Common myeloid progenitor, CD34-positive (primary cell): Measurements from ENCODE around the gene FBXW11.
A peak's percentile ranks its signal among the peaks of the same experiment; 100 is the strongest.
"Not testable (repeated sequence)": the region's sequence is repeated elsewhere in the genome, so short reads cannot be mapped to it uniquely, and the experiment has no call there.

Source experiments
- CTCF ChIA-PET: fragments of 350-600 bp; sonication (Branson Sonifier 250); formaldehyde crosslinking; loops from one replicate; lab custom pipeline; 2021; ENCODE audit warnings: antibody characterized with exemption; lab: Charles Lee
- POLR2A ChIA-PET: fragments of 350-600 bp; sonication (Branson Sonifier 250); formaldehyde crosslinking; loops from one replicate; lab custom pipeline; 2021; ENCODE audit warnings: antibody characterized with exemption; lab: Charles Lee
- DNase-seq, 3 donors: peaks; one replicate each; pipeline versions ENCODE4 v3.0.0 to v3.0.0-alpha.2; 2013
- H3K27ac ChIP-seq, 2 experiments: 1 replicate in 1 of 2; 2 replicates in 1 of 2; pipeline ENCODE4 v1.7.0; 2013; ENCODE audit warnings: inconsistent platforms in 2 of 2, low read length in 2 of 2, mild to moderate bottlenecking in 2 of 2, low read depth in 1 of 2, moderate library complexity in 1 of 2; ENCODE audit not compliant: severe bottlenecking in 2 of 2, insufficient read depth in 1 of 2, poor library complexity in 1 of 2
- H3K27me3 ChIP-seq, 5 experiments: replicated peaks in 2 of 5; 1 replicate in 3 of 5; 2 replicates in 2 of 5; pipeline versions ENCODE4 v1.6.1 to v1.7.0; 2013; ENCODE audit warnings: low read length in 4 of 5, mild to moderate bottlenecking in 2 of 5, moderate library complexity in 2 of 5, inconsistent platforms in 1 of 5; ENCODE audit not compliant: insufficient read depth in 5 of 5, control insufficient read depth in 4 of 5
- H3K36me3 ChIP-seq, 4 experiments: 1 replicate in 2 of 4; 2 replicates in 2 of 4; pipeline versions ENCODE4 v1.6.1 to v1.7.0; 2013; ENCODE audit warnings: low read length in 3 of 4, control low read depth in 1 of 4, mild to moderate bottlenecking in 1 of 4; ENCODE audit not compliant: control insufficient read depth in 4 of 4, insufficient read depth in 4 of 4
- H3K4me1 ChIP-seq, 4 experiments: 1 replicate in 3 of 4; 2 replicates in 1 of 4; pipeline versions ENCODE4 v1.6.1 to v1.7.1; 2013; ENCODE audit warnings: low read length in 3 of 4, mild to moderate bottlenecking in 3 of 4, control low read depth in 1 of 4, inconsistent platforms in 1 of 4, moderate library complexity in 1 of 4; ENCODE audit not compliant: control insufficient read depth in 4 of 4, insufficient read depth in 4 of 4; ENCODE audit errors: control extremely low read depth in 1 of 4
- H3K4me3 ChIP-seq, 7 experiments: 1 replicate in 4 of 7; 2 replicates in 3 of 7; pipeline versions ENCODE4 v1.5.1 to v1.7.0; 2013; ENCODE audit warnings: mild to moderate bottlenecking in 7 of 7, low read length in 6 of 7, moderate library complexity in 6 of 7, inconsistent platforms in 2 of 7, low read depth in 2 of 7, control low read depth in 1 of 7; ENCODE audit not compliant: insufficient read depth in 4 of 7, control insufficient read depth in 1 of 7; ENCODE audit errors: extremely low read depth in 1 of 7
- H3K9me3 ChIP-seq, 5 experiments: 1 replicate in 4 of 5; 2 replicates in 1 of 5; pipeline versions ENCODE4 v1.6.1 to v1.7.1; 2013; ENCODE audit warnings: low read length in 4 of 5, mild to moderate bottlenecking in 2 of 5, inconsistent platforms in 1 of 5, low read depth in 1 of 5, moderate library complexity in 1 of 5; ENCODE audit not compliant: control insufficient read depth in 4 of 5, insufficient read depth in 2 of 5; ENCODE audit errors: control extremely low read depth in 1 of 5
- WGBS: methylation state at CpG from one replicate; pipeline ENCODE4 v1.1.5; 2013; ENCODE audit not compliant: insufficient coverage; 5-methylcytosine and 5-hydroxymethylcytosine counted together

FBXW11 gene

DNA sequence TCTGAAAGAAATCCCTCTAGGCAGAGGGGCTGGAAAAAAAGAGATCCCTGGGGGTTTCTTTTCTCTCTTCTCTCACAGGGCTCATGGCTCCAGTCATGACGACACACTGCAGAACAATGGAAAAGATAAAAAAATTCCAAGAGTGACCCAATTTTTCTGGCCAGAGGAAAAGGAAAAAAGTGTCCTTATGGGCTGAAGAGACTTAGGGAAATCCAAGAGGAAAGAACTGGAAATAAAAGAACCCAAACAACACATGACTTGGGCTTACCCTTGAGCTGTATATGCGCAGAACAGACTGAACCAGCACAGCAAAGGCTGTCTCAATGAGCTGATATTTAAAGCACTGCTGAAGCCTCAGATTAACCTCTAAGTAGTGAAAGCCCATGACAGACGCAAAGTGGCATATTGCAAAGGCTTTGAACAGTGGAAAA is 118.4 kb downstream of the FBXW11 start:
- ChIA-PET CTCF (interaction anchor here (0.6 to 1.9 kb wide), 5 partner anchors 15 to 39 kb away, joined by 3 to 4 read pairs (median 3); no protein-coding TSS in a partner anchor), POLR2A (interaction anchor here (0.7 kb wide), 1 partner anchor 139 kb away, joined by 3 read pairs; no protein-coding TSS in a partner anchor)
- no peak for DNase-seq
- Histone ChIP-seq H3K27me3 (no peaks in the 10 kb centered on the region), H3K27ac (no peak overlapping the region), H3K36me3 (peaks cover 10 to 27% (median 17%) of the 10 kb centered on the region in 4 experiments), H3K9me3 (no peaks in the 10 kb centered on the region), H3K4me3 (no peak overlapping the region), H3K4me1 (no peaks in the 10 kb centered on the region)
- WGBS = 100% methylated on average over 1 of the region's 3 CpGs

- CTCF ChIA-PET, H3K4me3 ChIP-seq, H3K27ac ChIP-seq, DNase-seq, H3K27me3 ChIP-seq, POLR2A ChIA-PET, H3K4me1 ChIP-seq, H3K9me3 ChIP-seq: not testable (repeated sequence)
- peaks cover 7 to 23% (median 16%) of the 10 kb centered on the region in 4 experiments for H3K36me3 ChIP-seq
- WGBS = no CpG with 5 or more reads among the region's 2 CpGs
These were observed 120.4 kb downstream of the FBXW11 start for GRCh38 chr5:171886037-171886436.

GRCh38 chr5:171882118-171882517 is 124.3 kb downstream of the FBXW11 start:
- CTCF ChIA-PET = interaction anchor here (1.0 to 1.3 kb wide), 5 partner anchors 9 to 29 kb away, joined by 3 to 5 read pairs (median 3); no protein-coding TSS in a partner anchor
- no peak for DNase-seq
- H3K4me3 ChIP-seq = no peak overlapping the region
- H3K27me3 ChIP-seq = no peaks in the 10 kb centered on the region
- POLR2A ChIA-PET = no interaction called here
- WGBS = 93% methylated on average over 2 of the region's 4 CpGs
- no peak overlapping the region for H3K27ac ChIP-seq
- no peaks in the 10 kb centered on the region for H3K4me1 ChIP-seq
- H3K36me3 ChIP-seq = peaks cover 10 to 30% (median 14%) of the 10 kb centered on the region in 4 experiments
- H3K9me3 ChIP-seq = no peaks in the 10 kb centered on the region

GRCh38 chr5:171874234-171874633 is 132.2 kb downstream of the FBXW11 start:
- H3K36me3 ChIP-seq = peaks cover 15 to 57% (median 35%) of the 10 kb centered on the region in 4 experiments
- peaks cover 4 to 24% (median 9%) of the 10 kb centered on the region in 4 experiments for H3K4me1 ChIP-seq
- no peak for DNase-seq
- ChIA-PET CTCF (interaction anchor here (0.7 to 1.9 kb wide), 4 partner anchors 25 to 129 kb away, joined by 3 to 4 read pairs (median 4); no protein-coding TSS in a partner anchor), POLR2A (no interaction called here)
- no peak overlapping the region for H3K27ac ChIP-seq
- no peak overlapping the region for H3K4me3 ChIP-seq
- WGBS = 100% methylated on average over 1 of the region's 2 CpGs
- no peaks in the 10 kb centered on the region for H3K9me3 ChIP-seq
- H3K27me3 ChIP-seq = no peaks in the 10 kb centered on the region

DNA sequence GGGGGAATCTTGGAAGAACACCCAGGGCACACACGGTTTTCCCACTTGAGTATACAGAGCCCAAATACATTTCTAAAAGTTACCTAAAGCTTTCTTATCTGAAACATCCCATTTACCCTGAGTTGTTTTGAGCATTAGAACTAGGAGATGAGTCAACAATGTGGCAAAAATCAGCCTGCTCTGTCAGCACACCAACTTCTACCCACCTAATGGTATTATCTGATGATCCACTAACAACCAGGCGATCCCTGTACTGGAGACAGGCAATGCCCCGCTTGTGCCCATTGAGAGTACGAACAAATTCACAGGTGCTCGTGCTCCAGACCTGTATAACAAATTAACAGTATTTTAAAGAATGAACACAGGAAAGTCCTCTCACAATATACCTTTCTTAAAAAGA is 133.8 kb downstream of the FBXW11 start:
- Histone ChIP-seq H3K36me3 (peaks cover 20 to 68% (median 32%) of the 10 kb centered on the region in 4 experiments), H3K27ac (no peak overlapping the region), H3K4me1 (peaks cover 4 to 39% (median 14%) of the 10 kb centered on the region in 4 experiments), H3K9me3 (no peaks in the 10 kb centered on the region), H3K4me3 (no peak overlapping the region), H3K27me3 (no peaks in the 10 kb centered on the region)
- CTCF ChIA-PET = interaction anchor here (0.6 to 3.2 kb wide), 4 partner anchors 15 to 93 kb away, joined by 3 to 15 read pairs (median 4); no protein-coding TSS in a partner anchor
- POLR2A ChIA-PET = no interaction called here
- DNase-seq = no peak
- WGBS = 100% methylated on average over 1 of the region's 5 CpGs

GRCh38 chr5:171871711-171872110 is 134.7 kb downstream of the FBXW11 start:
- H3K27ac ChIP-seq = no peak overlapping the region
- WGBS = 100% methylated on average over 1 of the region's 1 CpG
- peak in 1 of 3 donors; percentile 33 for DNase-seq
- H3K4me1 ChIP-seq = peaks cover 7 to 46% (median 17%) of the 10 kb centered on the region in 4 experiments
- H3K4me3 ChIP-seq = no peak overlapping the region
- H3K36me3 ChIP-seq = peaks cover 14 to 63% (median 27%) of the 10 kb centered on the region in 4 experiments
- POLR2A ChIA-PET = no interaction called here
- H3K9me3 ChIP-seq = no peaks in the 10 kb centered on the region
- no peaks in the 10 kb centered on the region for H3K27me3 ChIP-seq
- CTCF ChIA-PET = interaction anchor here (0.8 to 3.2 kb wide), 4 partner anchors 8 to 418 kb away, joined by 3 to 15 read pairs (median 3); no protein-coding TSS in a partner anchor

GRCh38 chr5:171869956-171870355 is 136.5 kb downstream of the FBXW11 start:
- peaks cover 0 to 48% (median 13%) of the 10 kb centered on the region in 4 experiments for H3K36me3 ChIP-seq
- POLR2A ChIA-PET = no interaction called here
- CTCF ChIA-PET = interaction anchor here (0.5 to 3.2 kb wide), 5 partner anchors 10 to 1060 kb away, joined by 3 to 15 read pairs (median 3); no protein-coding TSS in a partner anchor

More at GRCh38 chr5:171869956-171870355, 136.5 kb downstream of the FBXW11 start:
- no peaks in the 10 kb centered on the region for H3K9me3 ChIP-seq
- H3K27ac ChIP-seq = peak overlapping the region in 1 of 2 experiments; percentile 1
- no CpG with 5 or more reads among the region's 1 CpG for WGBS
- no peaks in the 10 kb centered on the region for H3K27me3 ChIP-seq
- no peak for DNase-seq
- H3K4me1 ChIP-seq = peaks cover 14 to 63% (median 31%) of the 10 kb centered on the region in 4 experiments
- H3K4me3 ChIP-seq = peak overlapping the region in 1 of 7 experiments; percentile 31
